ENCODE results near the gene RIPK1. TPM values are rescaled to one million over a fixed set of nuclear protein-coding genes. Genes with fewer than 3 reads are reported as not detected.

RIPK1 gene
- total and polyA plus RNA-seq, 2 experiments from 2014 or later, result 15.3 to 26.2 TPM

DNA sequence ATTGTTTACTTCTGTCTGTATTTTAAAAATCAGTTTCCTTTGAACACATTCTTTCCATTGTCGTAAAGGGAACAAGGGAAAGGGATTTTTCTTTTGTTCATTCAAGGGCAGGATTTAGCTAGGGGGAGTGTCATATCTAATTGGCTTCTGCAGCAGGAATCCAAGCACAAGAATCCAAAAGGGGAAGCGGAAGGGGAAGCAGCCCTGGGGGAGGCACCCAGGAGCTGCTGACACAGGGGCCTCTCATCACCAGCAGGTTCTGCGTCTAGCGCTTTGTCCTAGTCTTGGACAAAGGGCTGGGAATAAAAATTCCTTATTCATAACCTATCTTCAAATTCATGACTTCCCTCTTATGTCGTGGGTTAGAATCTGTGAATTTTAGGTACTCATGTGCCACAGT is 13.7 kb downstream of the RIPK1 start:
- in situ Hi-C loops (cut with MboI), result no loop called here
- Histone ChIP-seq H3K79me2 (ENCODE audit: insufficient read depth) (peaks cover 71% of the 10 kb centered on the region), H3K4me1 (ENCODE audit: insufficient read depth) (no peaks in the 10 kb centered on the region), H3K36me3 (ENCODE audit: low read depth) (peaks cover 46% of the 10 kb centered on the region; the same call in 1 of the 2 replicates), H3K27me3 (replicated peaks; ENCODE audit: insufficient read depth) (no peaks in the 10 kb centered on the region), H2AFZ (no peak overlapping the region), H3K4me3 (no peak overlapping the region), H3K9me3 (ENCODE audit: low read depth) (no peaks in the 10 kb centered on the region), H3K9me2 (ENCODE audit: insufficient read depth) (no peaks in the 10 kb centered on the region), H4K20me1 (ENCODE audit: insufficient read depth) (no peaks in the 10 kb centered on the region), H3K9ac (no peak overlapping the region), H3K27ac (no peak overlapping the region), H3K4me2 (ENCODE audit: unreplicated experiment) (no peak overlapping the region), H3F3A (ENCODE audit: insufficient read depth) (peaks cover 11% of the 10 kb centered on the region)
- no peak for DNase-seq
- TF ChIP-seq EZH2 (IDR thresholded peaks at IDR 0.05; ENCODE audit: insufficient read depth, poor library complexity, severe bottlenecking), result no peak
- TF ChIP-seq EZH2phosphoT487 (IDR thresholded peaks at IDR 0.05; ENCODE audit: insufficient read depth, low read depth), result no peak
- whole genome bisulfite sequencing, 2 experiments (ENCODE audit: low coverage in 1 of 2, low lambda C conversion rate in 2 of 2, missing lambda C conversion rate in 2 of 2), result 99 to 100% methylated on average over 5 of the region's 5 CpGs

DNA sequence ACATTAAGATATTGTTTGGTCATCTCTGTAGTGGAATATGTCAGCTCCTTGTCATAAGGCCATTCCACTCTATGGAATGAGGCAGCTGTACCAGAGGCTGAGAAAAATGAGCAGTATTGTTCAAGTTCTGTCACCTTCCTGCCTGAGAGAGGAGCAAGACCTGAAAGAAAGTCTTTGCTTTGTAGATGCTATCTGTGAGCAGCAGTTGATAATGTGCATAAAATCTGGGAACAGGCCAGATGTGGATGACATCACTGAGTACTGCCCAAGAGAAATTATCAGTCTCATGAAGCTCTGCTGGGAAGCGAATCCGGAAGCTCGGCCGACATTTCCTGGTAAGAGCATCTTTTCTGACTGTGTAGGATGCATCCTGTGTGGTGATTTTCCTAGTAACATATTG is 16.8 kb downstream of the RIPK1 start:
- Histone ChIP-seq H3K36me3 (ENCODE audit: low read depth) (peaks cover 37% of the 10 kb centered on the region; the same call in 1 of the 2 replicates), H3K79me2 (ENCODE audit: insufficient read depth) (peaks cover 45% of the 10 kb centered on the region), H3F3A (ENCODE audit: insufficient read depth) (peaks cover 38% of the 10 kb centered on the region), H3K27me3 (replicated peaks; ENCODE audit: insufficient read depth) (no peaks in the 10 kb centered on the region), H3K27ac (no peak overlapping the region), H2AFZ (no peak overlapping the region), H3K9me3 (ENCODE audit: low read depth) (no peaks in the 10 kb centered on the region), H3K4me2 (ENCODE audit: unreplicated experiment) (no peak overlapping the region), H3K4me3 (no peak overlapping the region), H3K9ac (no peak overlapping the region), H4K20me1 (ENCODE audit: insufficient read depth) (no peaks in the 10 kb centered on the region), H3K9me2 (ENCODE audit: insufficient read depth) (no peaks in the 10 kb centered on the region), H3K4me1 (ENCODE audit: insufficient read depth) (peaks cover 21% of the 10 kb centered on the region)
- no peak for DNase-seq
- WGBS, 2 experiments (ENCODE audit: low coverage in 1 of 2, low lambda C conversion rate in 2 of 2, missing lambda C conversion rate in 2 of 2), result 85 to 90% methylated on average over 4 of the region's 4 CpGs
- in situ Hi-C loops (cut with MboI), result no loop called here
- TF ChIP-seq EZH2phosphoT487 (IDR thresholded peaks at IDR 0.05; ENCODE audit: insufficient read depth, low read depth), result no peak
- TF ChIP-seq EZH2 (IDR thresholded peaks at IDR 0.05; ENCODE audit: insufficient read depth, poor library complexity, severe bottlenecking), result no peak

DNA sequence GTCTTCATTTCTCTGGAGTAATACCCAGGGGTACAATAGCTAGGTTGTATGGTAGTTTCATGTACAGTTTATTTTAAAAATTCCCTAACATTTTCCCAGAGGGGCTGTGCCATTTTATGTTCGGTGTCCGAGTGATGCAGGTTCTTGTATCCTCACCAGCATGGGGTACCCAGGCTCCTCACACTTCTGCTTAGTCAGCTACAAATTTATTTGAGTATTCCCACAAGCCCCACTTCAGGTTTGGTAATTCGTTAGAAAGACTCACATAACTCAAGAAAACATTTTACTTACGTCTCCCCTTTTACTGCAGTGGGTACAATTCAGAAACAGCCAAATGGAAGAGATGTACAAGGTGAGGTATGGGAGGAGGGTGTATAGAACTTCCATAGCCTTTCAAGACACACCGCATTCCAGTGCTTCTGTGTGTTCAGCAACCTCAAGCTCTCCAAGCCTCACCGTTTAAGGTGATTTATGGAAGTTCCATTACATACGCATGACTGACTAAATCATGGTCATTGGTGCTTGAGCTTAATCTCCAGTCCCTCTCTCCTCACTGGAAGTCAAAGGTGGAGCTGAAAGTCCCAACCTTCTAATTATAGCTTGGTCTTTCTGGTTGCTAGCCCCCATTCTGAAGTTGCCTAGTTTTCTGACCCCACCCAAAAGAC is 18.1 kb downstream of the RIPK1 start:
- in situ Hi-C loops (cut with MboI), result no loop called here
- Histone ChIP-seq H2AFZ (no peak overlapping the region), H4K20me1 (ENCODE audit: insufficient read depth) (no peaks in the 10 kb centered on the region), H3F3A (ENCODE audit: insufficient read depth) (peaks cover 43% of the 10 kb centered on the region), H3K27ac (no peak overlapping the region), H3K27me3 (replicated peaks; ENCODE audit: insufficient read depth) (no peaks in the 10 kb centered on the region), H3K9me3 (ENCODE audit: low read depth) (no peaks in the 10 kb centered on the region), H3K9ac (no peak overlapping the region), H3K79me2 (ENCODE audit: insufficient read depth) (peaks cover 32% of the 10 kb centered on the region), H3K4me2 (ENCODE audit: unreplicated experiment) (no peak overlapping the region), H3K4me3 (no peak overlapping the region), H3K9me2 (ENCODE audit: insufficient read depth) (no peaks in the 10 kb centered on the region), H3K4me1 (ENCODE audit: insufficient read depth) (peaks cover 23% of the 10 kb centered on the region), H3K36me3 (ENCODE audit: low read depth) (peaks cover 28% of the 10 kb centered on the region)
- TF ChIP-seq EZH2 (IDR thresholded peaks at IDR 0.05; ENCODE audit: insufficient read depth, poor library complexity, severe bottlenecking) (no peak), EZH2phosphoT487 (IDR thresholded peaks at IDR 0.05; ENCODE audit: insufficient read depth, low read depth) (no peak)
- 56% methylated on average over 7 of the region's 7 CpGs for WGBS, 2 experiments (ENCODE audit: low coverage in 1 of 2, low lambda C conversion rate in 2 of 2, missing lambda C conversion rate in 2 of 2)
- no peak for DNase-seq

DNA sequence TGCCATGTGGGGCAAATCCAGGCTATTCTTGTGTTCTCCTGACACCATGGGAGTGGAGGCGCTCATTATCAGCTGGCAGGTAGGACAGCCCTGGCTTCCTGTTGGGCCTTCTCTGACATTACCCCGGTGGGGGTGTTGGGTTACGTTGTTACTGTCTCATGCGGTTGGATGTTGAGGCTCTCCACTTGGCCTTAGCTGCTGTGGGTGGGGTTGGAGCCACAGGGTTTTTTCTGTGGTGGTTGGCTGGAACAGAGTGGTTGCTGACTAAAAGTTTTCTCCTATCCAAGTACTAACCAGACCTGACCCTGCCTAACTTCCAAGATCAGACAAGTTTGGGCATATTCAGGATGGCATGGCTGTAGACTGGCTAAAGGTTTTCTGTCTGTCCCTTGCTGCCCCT is 20.2 kb downstream of the RIPK1 start:
- Histone ChIP-seq H3K9ac (peak overlapping the region; percentile 40; the same call in 1 of the 2 replicates), H3K79me2 (ENCODE audit: insufficient read depth) (peaks cover 18% of the 10 kb centered on the region), H3F3A (ENCODE audit: insufficient read depth) (peaks cover 43% of the 10 kb centered on the region), H3K27me3 (replicated peaks; ENCODE audit: insufficient read depth) (no peaks in the 10 kb centered on the region), H3K36me3 (ENCODE audit: low read depth) (peaks cover 19% of the 10 kb centered on the region), H3K9me2 (ENCODE audit: insufficient read depth) (no peaks in the 10 kb centered on the region), H3K27ac (peak overlapping the region; percentile 74), H3K4me1 (ENCODE audit: insufficient read depth) (peaks cover 23% of the 10 kb centered on the region), H3K9me3 (ENCODE audit: low read depth) (no peaks in the 10 kb centered on the region), H3K4me2 (ENCODE audit: unreplicated experiment) (peak overlapping the region; percentile 51), H4K20me1 (ENCODE audit: insufficient read depth) (no peaks in the 10 kb centered on the region), H3K4me3 (no peak overlapping the region), H2AFZ (peak overlapping the region; percentile 17; the same call in 1 of the 2 replicates)
- no peak for TF ChIP-seq EZH2phosphoT487 (IDR thresholded peaks at IDR 0.05; ENCODE audit: insufficient read depth, low read depth)
- TF ChIP-seq EZH2 (IDR thresholded peaks at IDR 0.05; ENCODE audit: insufficient read depth, poor library complexity, severe bottlenecking), result no peak
- in situ Hi-C loops (cut with MboI), result no loop called here
- 37 to 51% methylated on average over 4 of the region's 4 CpGs for WGBS, 2 experiments (ENCODE audit: low coverage in 1 of 2, low lambda C conversion rate in 2 of 2, missing lambda C conversion rate in 2 of 2)
- DNase-seq, result peak; percentile 72

Measured in GM23248 (cell line).